ENCODE data around the gene THBD. TPM values are rescaled to one million over a fixed set of nuclear protein-coding genes. Genes with fewer than 3 reads are reported as not detected.

The THBD gene
- total RNA-seq, 1 experiment from 2014 or later, result not detected

GRCh38 chr20:23023621-23024177, 25.8 kb downstream of the THBD start:
- Mint-ChIP-seq H3K36me3 (ENCODE audit: insufficient read depth, unreplicated experiment) (no peaks in the 10 kb centered on the region), H3K4me1 (ENCODE audit: low read depth, unreplicated experiment) (no peaks in the 10 kb centered on the region), H3K27ac (ENCODE audit: unreplicated experiment) (no peak overlapping the region), H3K9me3 (ENCODE audit: low read depth, unreplicated experiment) (no peaks in the 10 kb centered on the region), H3K4me3 (ENCODE audit: low read depth, unreplicated experiment) (no peak overlapping the region), H3K27me3 (ENCODE audit: unreplicated experiment) (no peaks in the 10 kb centered on the region)
- no peak for DNase-seq
- BruUV-seq (replicated peaks), result no TSS peak
- CTCF ChIA-PET, result no interaction called here
- TF ChIP-seq, protein P1, sequence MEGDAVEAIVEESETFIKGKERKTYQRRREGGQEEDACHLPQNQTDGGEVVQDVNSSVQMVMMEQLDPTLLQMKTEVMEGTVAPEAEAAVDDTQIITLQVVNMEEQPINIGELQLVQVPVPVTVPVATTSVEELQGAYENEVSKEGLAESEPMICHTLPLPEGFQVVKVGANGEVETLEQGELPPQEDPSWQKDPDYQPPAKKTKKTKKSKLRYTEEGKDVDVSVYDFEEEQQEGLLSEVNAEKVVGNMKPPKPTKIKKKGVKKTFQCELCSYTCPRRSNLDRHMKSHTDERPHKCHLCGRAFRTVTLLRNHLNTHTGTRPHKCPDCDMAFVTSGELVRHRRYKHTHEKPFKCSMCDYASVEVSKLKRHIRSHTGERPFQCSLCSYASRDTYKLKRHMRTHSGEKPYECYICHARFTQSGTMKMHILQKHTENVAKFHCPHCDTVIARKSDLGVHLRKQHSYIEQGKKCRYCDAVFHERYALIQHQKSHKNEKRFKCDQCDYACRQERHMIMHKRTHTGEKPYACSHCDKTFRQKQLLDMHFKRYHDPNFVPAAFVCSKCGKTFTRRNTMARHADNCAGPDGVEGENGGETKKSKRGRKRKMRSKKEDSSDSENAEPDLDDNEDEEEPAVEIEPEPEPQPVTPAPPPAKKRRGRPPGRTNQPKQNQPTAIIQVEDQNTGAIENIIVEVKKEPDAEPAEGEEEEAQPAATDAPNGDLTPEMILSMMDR (IDR thresholded peaks at IDR 0.05; ENCODE audit: unreplicated experiment), result no peak
- intact Hi-C loops (cut with micrococcal nuclease; ENCODE audit: unreplicated experiment), result no loop called here

GRCh38 chr20:23022849-23023248, 26.6 kb downstream of the THBD start:
- H3K4me3 Mint-ChIP-seq (ENCODE audit: low read depth, unreplicated experiment), result no peak overlapping the region
- intact Hi-C loops (cut with micrococcal nuclease; ENCODE audit: unreplicated experiment), result no loop called here
- no peaks in the 10 kb centered on the region for H3K27me3 Mint-ChIP-seq (ENCODE audit: unreplicated experiment)
- H3K9me3 Mint-ChIP-seq (ENCODE audit: low read depth, unreplicated experiment), result no peaks in the 10 kb centered on the region
- DNase-seq, result no peak
- H3K27ac Mint-ChIP-seq (ENCODE audit: unreplicated experiment), result no peak overlapping the region
- TF ChIP-seq, protein P1 (IDR thresholded peaks at IDR 0.05; ENCODE audit: unreplicated experiment), result no peak
- BruUV-seq (replicated peaks), result no TSS peak
- H3K36me3 Mint-ChIP-seq (ENCODE audit: insufficient read depth, unreplicated experiment), result no peaks in the 10 kb centered on the region
- CTCF ChIA-PET, result no interaction called here
- H3K4me1 Mint-ChIP-seq (ENCODE audit: low read depth, unreplicated experiment), result no peaks in the 10 kb centered on the region

- no peaks in the 10 kb centered on the region for H3K9me3 Mint-ChIP-seq (ENCODE audit: low read depth, unreplicated experiment)
- H3K4me1 Mint-ChIP-seq (ENCODE audit: low read depth, unreplicated experiment), result no peaks in the 10 kb centered on the region
- no peak for DNase-seq
- H3K27me3 Mint-ChIP-seq (ENCODE audit: unreplicated experiment), result no peaks in the 10 kb centered on the region
- H3K4me3 Mint-ChIP-seq (ENCODE audit: low read depth, unreplicated experiment), result no peak overlapping the region
- TF ChIP-seq, protein P1 (IDR thresholded peaks at IDR 0.05; ENCODE audit: unreplicated experiment), result no peak
- no peaks in the 10 kb centered on the region for H3K36me3 Mint-ChIP-seq (ENCODE audit: insufficient read depth, unreplicated experiment)
- BruUV-seq (replicated peaks), result no TSS peak
- intact Hi-C loops (cut with micrococcal nuclease; ENCODE audit: unreplicated experiment), result no loop called here
- CTCF ChIA-PET, result no interaction called here
- H3K27ac Mint-ChIP-seq (ENCODE audit: unreplicated experiment), result no peak overlapping the region
These were observed 27.5 kb downstream of the THBD start for GRCh38 chr20:23021951-23022350.

DNA sequence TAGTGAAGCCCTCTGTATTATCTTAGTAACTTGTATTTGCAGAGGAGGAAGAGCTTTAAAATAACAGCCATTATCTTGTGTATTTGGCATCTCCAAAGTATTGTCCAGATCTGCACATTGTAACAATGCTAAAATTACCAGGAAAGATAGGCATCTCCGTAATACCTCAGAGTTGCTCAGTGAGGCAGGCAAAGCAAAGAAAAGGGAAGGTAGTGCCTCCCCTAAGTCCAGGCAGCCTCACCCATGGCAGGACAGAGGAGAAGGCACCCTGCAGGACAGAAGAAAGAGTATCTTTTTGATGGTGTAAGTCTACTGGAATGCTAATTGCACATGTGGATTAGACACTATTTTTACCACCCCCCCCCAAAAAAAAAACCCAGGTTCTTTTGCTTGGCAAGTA, 27.9 kb downstream of the THBD start:
- Mint-ChIP-seq H3K27ac (ENCODE audit: unreplicated experiment) (no peak overlapping the region), H3K4me3 (ENCODE audit: low read depth, unreplicated experiment) (no peak overlapping the region), H3K9me3 (ENCODE audit: low read depth, unreplicated experiment) (no peaks in the 10 kb centered on the region), H3K4me1 (ENCODE audit: low read depth, unreplicated experiment) (no peaks in the 10 kb centered on the region), H3K27me3 (ENCODE audit: unreplicated experiment) (no peaks in the 10 kb centered on the region), H3K36me3 (ENCODE audit: insufficient read depth, unreplicated experiment) (no peaks in the 10 kb centered on the region)
- BruUV-seq (replicated peaks), result no TSS peak
- TF ChIP-seq, protein P1 (IDR thresholded peaks at IDR 0.05; ENCODE audit: unreplicated experiment), result no peak
- CTCF ChIA-PET, result no interaction called here
- intact Hi-C loops (cut with micrococcal nuclease; ENCODE audit: unreplicated experiment), result no loop called here
- DNase-seq, result no peak

Measured in Calu3 (cell line).